ENCODE measurements around the gene CTDP1.

Gene CTDP1

DNA sequence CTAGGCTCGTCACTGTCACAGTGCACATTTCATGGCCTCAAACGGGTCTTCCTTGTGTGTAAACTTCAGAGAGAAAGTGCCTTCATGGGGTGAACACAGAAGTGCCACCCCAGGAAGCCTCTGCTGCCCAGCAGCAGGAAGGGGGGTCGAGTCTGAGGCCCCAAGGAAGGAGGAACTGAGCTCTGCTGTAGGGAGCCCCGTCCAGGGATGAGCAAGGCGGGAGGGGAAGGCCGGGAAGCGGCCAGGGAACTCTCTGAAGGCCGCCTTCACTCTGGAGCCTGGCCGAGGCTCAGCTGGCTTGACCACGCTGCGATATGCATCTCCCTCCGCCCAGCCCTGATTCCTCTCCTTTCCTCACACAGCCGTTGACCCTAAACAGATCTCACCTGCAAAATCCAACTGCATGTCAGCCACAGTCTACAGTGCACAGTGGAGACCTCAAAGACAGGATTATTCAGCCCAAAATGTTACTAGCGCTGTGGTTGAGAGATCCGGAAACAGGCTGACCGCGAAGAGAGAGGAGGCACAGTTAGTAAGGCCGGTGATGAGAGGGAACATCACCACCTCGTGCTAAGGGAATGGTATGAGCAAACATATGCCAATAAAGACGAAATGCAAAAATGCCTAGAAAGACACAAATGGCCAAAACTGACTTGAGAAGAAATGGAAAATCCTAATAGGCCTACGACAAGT lies 34.2 kb upstream of the CTDP1 start:
- no peak overlapping the region for H3K4me3 ChIP-seq (ENCODE audit: low read length)
- DNase-seq (ENCODE audit: low read depth), result no peak
- TF ChIP-seq, protein P1, sequence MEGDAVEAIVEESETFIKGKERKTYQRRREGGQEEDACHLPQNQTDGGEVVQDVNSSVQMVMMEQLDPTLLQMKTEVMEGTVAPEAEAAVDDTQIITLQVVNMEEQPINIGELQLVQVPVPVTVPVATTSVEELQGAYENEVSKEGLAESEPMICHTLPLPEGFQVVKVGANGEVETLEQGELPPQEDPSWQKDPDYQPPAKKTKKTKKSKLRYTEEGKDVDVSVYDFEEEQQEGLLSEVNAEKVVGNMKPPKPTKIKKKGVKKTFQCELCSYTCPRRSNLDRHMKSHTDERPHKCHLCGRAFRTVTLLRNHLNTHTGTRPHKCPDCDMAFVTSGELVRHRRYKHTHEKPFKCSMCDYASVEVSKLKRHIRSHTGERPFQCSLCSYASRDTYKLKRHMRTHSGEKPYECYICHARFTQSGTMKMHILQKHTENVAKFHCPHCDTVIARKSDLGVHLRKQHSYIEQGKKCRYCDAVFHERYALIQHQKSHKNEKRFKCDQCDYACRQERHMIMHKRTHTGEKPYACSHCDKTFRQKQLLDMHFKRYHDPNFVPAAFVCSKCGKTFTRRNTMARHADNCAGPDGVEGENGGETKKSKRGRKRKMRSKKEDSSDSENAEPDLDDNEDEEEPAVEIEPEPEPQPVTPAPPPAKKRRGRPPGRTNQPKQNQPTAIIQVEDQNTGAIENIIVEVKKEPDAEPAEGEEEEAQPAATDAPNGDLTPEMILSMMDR (conservative IDR thresholded peaks at IDR 0.05; ENCODE audit: low read depth, low read length), result no peak

DNA sequence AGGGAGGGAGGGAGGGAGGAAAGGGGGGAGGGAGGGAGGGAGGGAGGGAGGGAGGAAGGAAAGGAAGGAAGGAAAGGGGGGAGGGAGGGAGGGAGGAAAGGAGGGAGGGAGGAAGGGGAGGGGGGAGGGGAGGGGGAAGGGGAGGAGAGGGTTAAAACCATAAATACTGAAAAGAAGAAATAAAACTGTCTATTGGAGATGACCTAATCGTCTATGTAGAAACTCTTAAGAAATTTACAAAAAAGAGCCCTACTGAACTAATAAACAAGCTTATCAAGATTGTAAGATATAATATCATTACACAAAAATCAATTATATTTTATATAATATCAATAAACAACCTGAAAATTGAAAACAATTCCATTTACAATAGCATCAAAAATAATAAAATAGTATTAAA lies 32.3 kb upstream of the CTDP1 start:
- no peak for DNase-seq (ENCODE audit: low read depth)
- TF ChIP-seq, protein P1 (conservative IDR thresholded peaks at IDR 0.05; ENCODE audit: low read depth, low read length), result no peak
- no peak overlapping the region for H3K4me3 ChIP-seq (ENCODE audit: low read length)

DNA sequence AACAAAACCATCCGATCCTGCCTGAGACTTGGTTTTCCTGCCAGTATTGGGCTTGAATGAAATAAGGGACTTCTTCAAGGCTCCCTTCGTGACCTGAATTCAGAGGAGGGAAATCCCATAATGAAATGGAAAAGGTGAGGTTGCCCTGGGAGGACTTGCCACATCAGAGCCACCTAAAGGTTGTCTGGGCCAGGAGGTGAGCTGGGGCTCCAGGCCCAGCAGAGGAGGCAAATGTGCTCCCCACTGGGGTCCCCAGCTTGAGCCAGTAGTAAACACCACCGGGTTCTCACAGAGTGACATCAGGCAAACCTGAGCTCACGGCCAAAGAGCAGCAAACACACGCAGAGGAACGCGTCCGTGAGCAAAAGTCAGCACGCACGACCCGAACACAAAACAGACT lies 28.6 kb upstream of the CTDP1 start:
- H3K4me3 ChIP-seq (ENCODE audit: low read length), result no peak overlapping the region
- TF ChIP-seq, protein P1 (conservative IDR thresholded peaks at IDR 0.05; ENCODE audit: low read depth, low read length), result no peak
- DNase-seq (ENCODE audit: low read depth), result no peak

DNA sequence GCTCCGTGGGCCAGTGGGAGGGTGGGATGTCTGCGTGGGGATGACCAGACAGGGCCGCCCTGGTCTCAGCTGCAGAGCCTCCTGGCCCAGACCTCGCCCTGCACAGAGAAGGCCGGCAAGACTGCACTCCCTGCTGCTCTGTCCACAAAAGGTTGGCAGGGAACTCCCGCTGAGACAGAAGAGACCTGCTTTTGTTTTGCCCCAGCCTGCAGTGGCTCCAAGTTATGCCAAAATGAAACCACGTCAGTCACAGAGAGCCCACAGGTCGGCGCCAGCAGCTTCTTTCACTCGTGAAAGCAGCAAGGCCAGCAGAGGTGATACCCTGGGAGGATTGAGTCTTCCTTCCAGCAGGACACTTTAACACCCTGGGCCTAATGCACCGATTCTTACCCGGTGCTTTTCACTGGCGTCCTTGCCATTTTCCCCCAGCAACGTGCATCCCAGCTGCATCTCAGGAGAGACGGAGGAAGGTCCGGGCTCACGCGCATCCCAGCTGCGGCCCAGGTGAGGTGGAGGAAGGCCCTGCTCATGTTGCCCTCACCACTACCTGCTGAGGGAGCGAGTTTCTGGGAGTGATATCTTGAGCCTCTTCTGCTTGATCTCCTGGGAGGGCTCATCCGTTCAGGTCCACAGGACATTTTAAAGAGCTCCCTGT lies 22.1 kb upstream of the CTDP1 start:
- no peak overlapping the region for H3K4me3 ChIP-seq (ENCODE audit: low read length)
- no peak for DNase-seq (ENCODE audit: low read depth)
- TF ChIP-seq, protein P1 (conservative IDR thresholded peaks at IDR 0.05; ENCODE audit: low read depth, low read length), result no peak

DNA sequence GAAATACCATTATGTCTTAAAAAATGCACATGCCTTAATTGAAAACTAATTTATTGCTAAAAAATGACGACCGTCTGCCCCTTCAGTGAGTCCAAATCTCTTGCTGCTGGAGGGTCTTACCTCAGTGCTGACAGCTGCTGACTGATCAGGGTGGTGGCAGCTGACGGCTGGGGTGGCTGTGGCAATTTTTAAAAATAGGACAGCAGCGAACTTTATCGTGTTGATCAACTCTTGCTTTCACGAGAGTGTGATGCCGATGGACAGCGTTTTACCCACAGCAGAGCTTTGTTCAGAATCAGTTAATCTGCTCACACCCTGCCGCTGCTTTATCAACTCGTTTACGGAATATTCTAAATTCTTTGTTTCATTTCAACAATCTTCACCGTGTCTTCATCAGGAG lies 21.2 kb upstream of the CTDP1 start:
- no peak overlapping the region for H3K4me3 ChIP-seq (ENCODE audit: low read length)
- no peak for DNase-seq (ENCODE audit: low read depth)
- TF ChIP-seq, protein P1 (conservative IDR thresholded peaks at IDR 0.05; ENCODE audit: low read depth, low read length), result no peak

DNA sequence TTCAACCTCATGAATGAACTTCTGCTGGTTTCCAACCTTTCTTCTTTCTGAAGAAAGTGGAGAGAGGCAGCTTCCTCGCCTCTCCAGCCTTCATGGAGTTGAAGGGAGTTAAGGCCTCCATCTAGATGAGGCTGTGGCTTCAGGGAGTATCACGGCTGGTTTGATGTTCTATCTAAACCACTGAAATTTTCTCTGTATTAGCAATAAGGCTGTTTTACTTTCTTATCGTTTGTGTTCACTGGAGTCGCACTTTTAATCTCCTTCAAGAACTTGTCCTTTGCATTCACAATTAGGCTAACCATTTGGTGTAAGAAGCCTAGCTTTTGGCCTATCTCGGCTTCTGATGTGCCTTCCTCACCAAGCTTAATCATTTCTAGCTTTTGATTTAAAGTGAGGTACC lies 19.9 kb upstream of the CTDP1 start:
- H3K4me3 ChIP-seq (ENCODE audit: low read length), result no peak overlapping the region
- no peak for DNase-seq (ENCODE audit: low read depth)
- TF ChIP-seq, protein P1 (conservative IDR thresholded peaks at IDR 0.05; ENCODE audit: low read depth, low read length), result no peak

DNA sequence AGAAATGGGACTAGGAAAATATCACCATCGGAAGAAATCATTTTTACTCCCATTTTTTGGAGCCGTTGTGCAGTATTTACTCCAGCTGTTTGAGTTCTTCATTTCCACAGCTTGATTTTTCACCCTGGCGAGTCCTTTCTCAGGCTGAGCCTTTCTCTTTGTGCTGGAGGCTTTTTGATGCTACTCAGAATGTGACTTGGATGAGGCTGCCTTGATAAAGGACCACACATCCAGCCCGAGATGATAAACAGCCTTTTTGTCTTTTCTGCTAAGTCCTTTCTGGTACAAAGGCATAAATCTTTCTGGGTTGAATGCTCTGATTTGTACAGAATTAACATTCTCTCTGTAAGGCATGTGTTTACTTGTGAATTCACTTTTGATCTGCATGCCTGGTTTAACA lies 17.6 kb upstream of the CTDP1 start:
- no peak for DNase-seq (ENCODE audit: low read depth)
- TF ChIP-seq, protein P1 (conservative IDR thresholded peaks at IDR 0.05; ENCODE audit: low read depth, low read length), result no peak
- H3K4me3 ChIP-seq (ENCODE audit: low read length), result no peak overlapping the region
